Coronary artery (tissue), 2 donors: ENCODE data around the gene ARID2.

Experiments
- DNase-seq: peaks from one replicate; pipeline ENCODE4 v3.0.0-alpha.2; 2017; ENCODE audit warnings: low spot score
- H3K27ac ChIP-seq, 2 donors: fragments of 200-600 bp; sonication (generic); one replicate each; pipeline ENCODE4 v1.5.1; 2016 to 2019
- H3K4me3 ChIP-seq: fragments of 200-600 bp; sonication (generic); 2 replicates; pipeline ENCODE4 v1.5.1; 2016; ENCODE audit warnings: mild to moderate bottlenecking, moderate library complexity
- TF ChIP-seq, protein P1 (sequence below): fragments of 200-600 bp; sonication (generic); IDR thresholded peaks from one replicate; pipeline ENCODE4 v1.5.1; 2019; ENCODE audit warnings: antibody characterized with exemption

Gene ARID2

DNA sequence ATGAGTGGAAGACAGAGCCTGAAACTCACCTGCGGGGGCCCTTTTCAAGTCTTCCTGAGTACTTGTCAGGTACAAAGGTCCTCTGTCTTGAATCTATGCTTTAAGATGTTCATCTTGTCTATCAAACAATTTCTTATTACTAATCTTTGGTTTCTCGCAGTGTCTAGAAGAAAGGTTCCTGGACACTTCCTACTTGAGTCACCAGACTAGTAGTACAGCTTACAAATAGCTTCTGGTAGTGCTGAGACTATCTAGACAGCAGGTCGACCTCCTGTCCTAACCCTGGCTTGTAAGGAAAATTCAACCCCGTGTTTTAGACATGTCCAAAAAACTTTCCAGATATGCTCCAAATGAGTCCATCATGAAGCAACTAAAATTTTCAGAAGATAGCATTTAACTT is 11.2 kb upstream of the ARID2 start:
- H3K27ac ChIP-seq: no peak overlapping the region
- TF ChIP-seq, protein P1, sequence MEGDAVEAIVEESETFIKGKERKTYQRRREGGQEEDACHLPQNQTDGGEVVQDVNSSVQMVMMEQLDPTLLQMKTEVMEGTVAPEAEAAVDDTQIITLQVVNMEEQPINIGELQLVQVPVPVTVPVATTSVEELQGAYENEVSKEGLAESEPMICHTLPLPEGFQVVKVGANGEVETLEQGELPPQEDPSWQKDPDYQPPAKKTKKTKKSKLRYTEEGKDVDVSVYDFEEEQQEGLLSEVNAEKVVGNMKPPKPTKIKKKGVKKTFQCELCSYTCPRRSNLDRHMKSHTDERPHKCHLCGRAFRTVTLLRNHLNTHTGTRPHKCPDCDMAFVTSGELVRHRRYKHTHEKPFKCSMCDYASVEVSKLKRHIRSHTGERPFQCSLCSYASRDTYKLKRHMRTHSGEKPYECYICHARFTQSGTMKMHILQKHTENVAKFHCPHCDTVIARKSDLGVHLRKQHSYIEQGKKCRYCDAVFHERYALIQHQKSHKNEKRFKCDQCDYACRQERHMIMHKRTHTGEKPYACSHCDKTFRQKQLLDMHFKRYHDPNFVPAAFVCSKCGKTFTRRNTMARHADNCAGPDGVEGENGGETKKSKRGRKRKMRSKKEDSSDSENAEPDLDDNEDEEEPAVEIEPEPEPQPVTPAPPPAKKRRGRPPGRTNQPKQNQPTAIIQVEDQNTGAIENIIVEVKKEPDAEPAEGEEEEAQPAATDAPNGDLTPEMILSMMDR: no peak
- H3K4me3 ChIP-seq: no peak overlapping the region
- DNase-seq: no peak

DNA sequence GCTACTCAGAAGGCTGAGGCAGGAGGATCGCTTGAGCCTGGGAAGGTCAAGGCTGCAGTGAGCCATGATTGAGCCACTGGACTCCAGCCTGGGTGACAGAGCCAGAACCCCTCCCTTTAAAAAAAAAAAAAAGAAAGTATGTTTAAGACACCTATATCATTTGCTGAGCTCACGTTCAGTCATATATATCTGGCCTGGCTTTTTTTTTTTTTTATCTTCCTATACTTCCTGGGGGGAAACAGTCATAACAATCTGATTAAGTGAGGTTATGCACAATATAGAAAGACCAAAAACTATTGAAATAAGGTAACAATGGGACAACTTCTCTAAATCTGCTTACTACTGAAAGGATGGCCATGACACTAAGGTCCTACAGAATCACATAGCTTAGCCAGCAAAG is 9.4 kb upstream of the ARID2 start:
- H3K4me3 ChIP-seq: no peak overlapping the region
- DNase-seq: no peak
- TF ChIP-seq, protein P1: no peak
- no peak overlapping the region for H3K27ac ChIP-seq

DNA sequence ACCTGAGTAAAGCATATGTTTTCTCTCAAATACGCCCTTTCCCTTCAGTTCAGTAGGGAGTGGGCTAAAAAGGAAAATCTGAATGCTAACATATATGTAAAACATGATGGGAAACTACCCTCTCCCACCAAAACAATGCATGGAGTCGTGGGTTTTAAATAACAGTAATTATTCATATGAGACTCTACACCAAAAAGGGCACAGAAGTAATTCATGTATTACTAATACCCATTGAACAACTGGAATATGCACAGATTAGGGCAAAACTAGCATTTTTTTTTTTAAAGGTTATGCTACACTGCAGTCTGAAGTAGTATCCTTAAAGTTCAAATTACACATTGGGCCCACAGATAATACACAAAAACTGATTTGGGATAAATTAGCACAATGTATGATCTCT is 8.1 kb upstream of the ARID2 start:
- TF ChIP-seq, protein P1: no peak
- Histone ChIP-seq H3K4me3 (no peak overlapping the region), H3K27ac (no peak overlapping the region)
- no peak for DNase-seq

DNA sequence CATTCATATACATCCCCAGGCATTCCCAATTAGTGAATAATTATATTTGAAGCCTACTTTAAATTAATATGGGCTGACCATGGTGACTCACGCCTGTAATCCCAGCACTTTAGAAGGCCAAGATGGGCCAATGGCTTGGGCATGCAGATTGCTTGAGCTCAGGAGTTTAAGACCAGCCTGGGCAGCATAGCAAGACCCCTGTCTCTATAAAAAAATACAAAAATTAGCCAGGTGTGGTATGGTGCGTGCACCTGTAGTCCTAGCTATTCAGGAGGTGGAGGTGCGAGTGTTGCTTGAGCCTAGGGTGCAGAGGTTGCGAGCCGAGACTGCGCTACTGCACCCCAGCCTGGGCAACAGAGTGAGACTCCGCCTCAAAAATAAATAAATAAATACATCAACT is 7.6 kb upstream of the ARID2 start:
- TF ChIP-seq, protein P1: no peak
- no peak overlapping the region for H3K4me3 ChIP-seq
- DNase-seq: no peak
- H3K27ac ChIP-seq: no peak overlapping the region

DNA sequence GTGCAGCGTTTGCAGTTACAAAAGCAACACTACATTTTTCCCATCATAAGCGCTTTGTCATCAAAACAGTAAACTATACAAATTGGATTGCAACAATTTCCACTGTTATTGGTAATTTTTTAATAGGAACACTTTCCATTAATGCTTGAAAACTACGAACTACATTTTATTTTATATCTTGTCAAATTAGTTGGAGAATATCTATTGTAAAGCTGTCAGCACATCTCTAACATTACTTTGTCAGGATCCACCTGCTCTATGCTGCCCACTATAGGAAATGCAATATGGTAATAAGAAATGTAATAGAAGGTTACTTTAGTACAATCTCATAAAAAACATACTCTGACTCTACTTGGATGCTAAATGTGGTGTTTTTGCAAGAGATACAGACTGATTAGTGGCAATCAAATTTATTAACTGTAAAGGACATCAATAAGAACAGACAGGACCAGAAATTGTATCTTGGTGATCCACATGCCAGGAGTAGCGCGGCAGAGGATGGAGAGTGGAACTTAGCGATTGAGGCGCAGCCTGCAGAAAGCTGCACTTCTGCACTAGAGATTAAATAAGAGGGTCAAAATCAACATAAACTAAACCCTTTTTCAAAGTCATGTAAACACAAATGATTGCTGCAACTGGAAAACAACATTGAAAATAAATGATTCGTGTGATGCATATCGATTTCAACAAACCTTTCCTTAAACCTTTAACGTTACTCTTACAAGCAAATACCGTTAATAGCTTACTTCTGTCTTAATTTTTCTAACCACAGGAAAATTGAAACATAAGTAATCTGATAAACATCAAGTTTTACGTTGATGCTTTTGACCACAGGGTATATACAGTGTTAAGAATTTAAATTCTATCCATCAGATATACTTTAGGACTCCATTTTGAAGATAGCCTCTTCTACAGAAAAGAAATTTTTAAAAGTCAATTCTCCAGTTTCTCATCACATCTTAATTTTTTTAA is 3.6 kb upstream of the ARID2 start:
- Histone ChIP-seq H3K4me3 (peak overlapping the region; percentile 93), H3K27ac (peak overlapping the region; percentile 94 to 100)
- TF ChIP-seq, protein P1: peak; percentile 62
- DNase-seq: no peak

DNA sequence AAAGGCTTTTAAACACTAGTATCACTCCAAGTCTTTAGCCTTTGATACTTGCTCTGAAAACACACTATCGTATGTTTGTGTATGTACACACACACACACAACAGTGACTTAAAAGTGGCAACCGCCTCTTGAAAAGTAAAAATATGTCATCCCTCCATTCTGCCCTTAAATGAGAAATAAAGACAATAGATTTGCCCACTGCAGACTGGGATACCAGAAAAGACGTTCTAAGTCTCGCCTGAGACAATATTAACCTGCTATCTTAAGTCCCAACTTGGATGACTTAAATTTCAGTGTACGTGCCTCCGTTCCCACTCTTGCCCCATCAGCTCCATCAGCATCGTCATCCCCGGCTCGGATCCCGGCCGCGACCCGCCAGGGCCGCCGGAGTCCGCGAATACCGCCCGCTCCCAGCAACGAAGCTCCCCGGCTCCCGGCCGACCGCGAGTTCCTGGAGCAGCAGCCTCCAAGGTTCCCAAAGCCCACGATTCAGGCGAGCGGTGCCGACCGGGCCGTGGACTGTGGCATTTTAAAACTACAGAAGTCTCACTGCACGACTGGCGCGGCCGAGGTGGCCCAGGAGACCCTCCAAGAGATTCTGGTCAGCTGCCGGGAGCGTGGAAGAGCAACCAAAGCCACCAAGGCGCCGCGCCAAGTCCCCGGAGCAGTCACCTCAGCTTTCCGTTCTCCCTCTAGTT is 2.8 kb upstream of the ARID2 start:
- Histone ChIP-seq H3K27ac (peak overlapping the region; percentile 94 to 100), H3K4me3 (peak overlapping the region; percentile 93)
- peak; percentile 84 for DNase-seq
- TF ChIP-seq, protein P1: no peak
